Occipital lobe (tissue), 2 donors: ENCODE data around the gene COL23A1. TPM values are rescaled to one million over a fixed set of nuclear protein-coding genes. Genes with fewer than 3 reads are reported as not detected.

Source experiments
- DNase-seq: peaks from one replicate; lab custom pipeline; 2025; lab: John Stamatoyannopoulos, UW
- total RNA-seq: library from RNA; depleted of rRNA; stranded (reverse); fragments of >200 nt; gene quantifications from one replicate; pipeline ENCODE4 v1.2.3, GENCODE V29; 2014

The COL23A1 gene
- total RNA-seq, 1 donor from 2014 or later = 0.16 TPM

DNA sequence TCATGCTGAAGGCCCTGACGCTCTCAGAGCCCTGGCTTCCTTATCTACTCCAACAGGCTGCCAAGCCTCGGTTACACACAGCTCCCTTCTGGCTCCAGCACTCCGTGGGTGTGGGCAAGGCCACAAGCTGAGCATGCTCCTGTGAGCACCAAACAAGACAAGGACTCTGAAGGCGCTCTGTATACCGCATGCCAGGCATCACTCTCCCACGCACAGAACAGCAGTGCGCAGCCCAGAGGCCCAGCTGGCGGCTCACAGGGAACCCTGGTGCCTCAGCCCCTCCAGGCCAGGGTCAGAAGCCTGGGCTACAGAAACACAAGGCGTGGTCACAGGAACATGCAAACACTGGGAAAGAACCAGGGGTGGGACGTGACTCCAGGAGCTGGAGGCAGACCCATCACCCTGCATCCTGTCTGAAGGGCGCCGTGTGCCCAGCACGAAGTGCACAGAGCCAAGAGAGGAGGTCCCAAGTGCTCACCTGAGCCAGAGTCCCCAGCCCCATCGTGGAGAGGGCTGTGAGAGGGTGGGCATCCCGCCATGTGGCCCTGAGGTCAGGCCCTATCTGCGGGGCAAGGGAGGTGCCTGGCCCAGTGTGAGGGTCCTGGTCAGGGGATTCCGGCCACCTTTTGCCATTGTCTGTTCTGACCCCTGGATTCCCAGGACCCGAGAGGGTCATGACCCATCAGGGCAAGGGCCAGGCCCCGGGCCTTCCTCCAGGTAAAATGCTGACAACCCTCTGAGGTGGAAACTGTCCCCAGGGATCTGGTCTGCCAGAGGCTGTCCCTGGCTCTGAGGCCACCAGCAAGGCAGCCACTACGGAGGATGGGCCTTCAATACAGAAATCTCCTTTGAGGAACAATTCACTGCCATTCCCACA is 54.7 kb downstream of the COL23A1 start:
- DNase-seq = peak; percentile 70

DNA sequence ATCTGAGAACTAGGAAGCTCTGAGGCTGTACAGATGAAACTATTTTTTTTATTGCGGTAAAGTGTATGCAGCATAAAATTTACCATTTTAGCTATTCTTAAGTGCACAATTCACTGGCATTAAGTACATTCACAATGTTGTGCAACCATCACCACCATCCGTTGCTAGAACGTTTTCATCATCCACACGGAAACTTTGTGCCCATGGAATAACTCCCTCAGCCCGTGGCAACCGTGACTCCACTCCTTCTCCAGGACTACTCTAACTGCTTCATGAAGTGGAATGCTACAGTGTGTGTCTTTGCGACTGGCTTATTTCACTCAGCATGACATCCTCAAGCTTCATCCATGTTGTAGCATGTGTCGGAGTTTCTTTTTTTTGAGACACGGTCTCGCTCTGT is 57.1 kb downstream of the COL23A1 start:
- DNase-seq = no peak

DNA sequence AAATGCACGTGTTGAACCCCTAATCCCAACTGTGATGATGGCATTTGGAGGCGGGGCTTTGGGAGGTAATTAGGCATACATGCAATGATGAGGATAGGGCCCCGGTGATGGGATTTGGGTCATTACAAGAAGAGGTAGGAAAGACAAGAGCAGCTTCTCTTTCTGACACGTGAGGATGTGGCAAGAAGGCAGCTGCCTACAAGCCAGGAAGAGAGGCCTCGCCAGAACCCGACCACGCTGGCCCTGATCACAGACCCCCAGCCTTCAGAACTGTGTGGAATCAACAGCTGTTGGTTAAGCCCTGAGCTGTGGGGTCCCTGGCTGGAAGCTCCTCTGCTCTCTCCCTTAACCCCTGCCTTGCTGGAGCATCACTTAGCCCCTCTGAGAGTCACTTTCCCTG is 57.5 kb downstream of the COL23A1 start:
- DNase-seq = no peak

DNA sequence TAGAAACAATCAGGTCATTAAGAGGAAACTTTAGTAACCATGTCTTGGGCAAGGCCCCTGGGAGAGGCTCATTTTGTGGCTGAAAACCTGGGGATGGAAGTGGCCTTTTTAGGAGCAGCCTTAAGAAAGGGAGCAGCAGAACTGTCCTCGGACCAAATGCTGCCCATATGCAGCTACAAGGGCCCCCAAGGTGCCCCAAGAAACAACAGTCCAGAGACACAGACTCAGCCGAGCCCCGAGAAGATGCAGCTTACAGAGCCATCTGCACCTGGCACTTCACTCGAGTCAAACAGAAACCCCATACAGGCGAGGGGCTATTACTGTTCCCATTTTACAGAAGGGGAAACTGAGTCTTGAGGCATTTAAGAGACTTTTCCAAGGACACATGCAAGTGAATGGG is 58.0 kb downstream of the COL23A1 start:
- no peak for DNase-seq

DNA sequence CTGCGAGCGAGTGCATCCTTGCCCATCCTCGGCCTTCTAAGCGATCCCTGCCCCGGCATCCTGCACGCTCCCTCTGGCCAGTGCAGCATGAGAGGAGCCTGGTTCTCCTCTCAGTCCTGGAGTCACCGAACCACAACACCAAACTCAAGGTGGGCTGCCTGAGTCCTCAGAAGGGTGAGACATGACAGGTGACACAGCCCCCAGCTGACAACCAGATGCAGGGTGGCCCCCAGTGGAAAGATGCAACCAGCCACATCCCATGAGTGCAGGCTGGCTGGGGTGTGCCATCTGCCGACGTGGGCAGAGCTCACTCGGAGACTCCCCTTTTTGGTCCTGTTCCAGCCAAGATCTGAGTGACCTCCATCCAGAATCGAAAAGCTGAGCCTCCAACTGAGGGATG is 58.4 kb downstream of the COL23A1 start:
- DNase-seq = no peak

DNA sequence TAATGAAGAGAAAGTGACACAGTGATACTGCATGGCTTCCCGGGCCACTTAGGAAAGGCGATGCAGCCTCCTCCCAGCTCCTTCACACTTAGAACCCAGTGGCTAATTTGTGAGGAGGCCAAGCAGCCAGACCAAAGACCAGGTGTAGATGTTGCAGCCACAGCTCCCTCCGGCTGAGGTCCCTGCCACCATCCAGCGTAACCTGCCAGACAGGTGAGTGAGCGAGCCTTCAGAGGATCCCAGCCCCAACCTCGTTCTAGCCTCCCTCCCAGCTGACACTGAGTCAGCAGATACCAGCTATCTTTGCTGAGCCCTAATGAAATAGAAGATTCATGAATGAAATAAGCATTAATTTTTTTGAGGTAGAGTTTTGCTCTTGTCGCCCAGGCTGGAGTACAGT is 59.7 kb downstream of the COL23A1 start:
- DNase-seq = no peak

DNA sequence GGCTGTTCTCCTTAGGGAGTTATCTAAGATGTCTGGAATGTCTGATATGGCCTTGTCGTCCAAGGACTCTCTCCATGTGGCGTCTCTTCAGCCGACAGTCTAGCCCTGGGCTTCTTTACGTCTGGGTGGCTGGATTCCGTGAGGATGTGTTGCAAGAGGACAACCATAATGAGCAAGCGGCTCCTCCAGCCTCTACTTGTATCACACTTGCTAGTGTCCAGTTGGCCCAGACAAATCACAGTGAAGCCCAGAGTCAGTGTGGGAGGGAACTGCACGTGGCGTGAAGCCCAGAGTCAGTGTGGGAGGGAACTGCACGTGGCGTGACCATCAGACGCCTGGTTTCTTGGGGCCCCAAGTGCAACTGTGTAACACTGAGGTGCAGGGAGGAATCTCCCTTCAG is 61.1 kb downstream of the COL23A1 start:
- no peak for DNase-seq

DNA sequence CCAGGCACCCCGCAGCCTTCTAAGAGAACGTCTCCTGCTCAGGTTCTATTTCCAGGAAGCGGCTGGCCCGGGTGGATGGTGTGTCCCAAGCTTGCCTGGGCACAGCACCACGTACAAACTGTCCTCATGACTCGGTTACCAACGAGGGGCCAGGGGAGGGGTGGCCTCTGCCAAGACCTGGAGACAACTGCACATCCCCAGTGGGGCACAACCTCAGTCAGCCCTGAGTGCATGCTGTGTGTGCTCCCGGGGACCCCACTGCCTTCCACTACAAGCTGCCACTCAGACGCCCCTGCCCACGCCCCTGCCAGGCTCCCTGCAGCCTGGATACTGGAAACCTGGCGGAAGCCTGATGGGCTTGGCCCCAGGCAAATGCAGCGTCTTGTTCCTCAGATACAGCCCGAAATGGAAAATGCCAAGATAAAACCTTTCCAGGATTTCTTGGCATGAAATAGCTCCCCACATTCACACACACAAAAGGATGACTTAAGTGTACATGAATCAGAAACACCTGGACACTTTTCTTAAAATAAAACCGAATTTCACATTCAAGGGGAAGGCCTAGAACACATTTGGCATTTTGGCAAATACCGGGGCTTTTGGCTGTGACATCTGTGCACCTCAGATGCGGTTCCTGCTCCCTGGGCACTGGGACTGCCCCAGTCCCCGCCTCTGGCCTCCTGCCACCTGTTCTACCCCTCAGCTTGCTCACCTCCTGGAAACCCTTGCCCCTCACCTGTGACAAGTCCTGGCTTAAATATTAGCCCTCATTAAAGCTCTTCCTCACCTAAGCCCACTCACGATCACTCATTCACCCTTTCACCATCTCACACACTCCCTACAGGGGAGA is 62.5 kb downstream of the COL23A1 start:
- peak; percentile 40 for DNase-seq

- no peak for DNase-seq
Measured at GRCh38 chr5:178526773-178527457, 63.3 kb downstream of the COL23A1 start.

GRCh38 chr5:178525906-178526732 is 64.1 kb downstream of the COL23A1 start:
- DNase-seq = no peak

- no peak for DNase-seq
Measured at GRCh38 chr5:178524093-178524882, 65.9 kb downstream of the COL23A1 start.

DNA sequence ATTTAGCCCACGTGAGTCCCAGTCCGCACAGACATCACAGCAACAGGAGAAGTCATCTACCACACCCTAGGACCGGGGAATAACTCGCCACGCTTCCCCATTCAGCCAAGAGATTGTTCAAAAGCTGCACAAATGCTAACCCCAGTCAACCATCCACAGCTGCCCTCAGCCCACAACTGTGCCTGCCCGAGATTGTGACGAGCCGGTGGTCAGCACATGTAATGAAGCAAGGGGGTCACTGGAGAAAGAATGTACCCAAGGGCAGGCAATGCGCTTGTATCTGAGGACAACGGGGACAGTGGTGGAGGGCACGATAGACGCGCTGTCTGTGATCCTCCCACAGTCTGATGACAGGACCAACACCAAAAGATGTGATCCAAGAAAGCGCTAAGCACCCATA is 67.8 kb downstream of the COL23A1 start:
- DNase-seq = no peak

GRCh38 chr5:178520851-178521250 is 69.3 kb downstream of the COL23A1 start:
- DNase-seq = no peak

- no peak for DNase-seq
Measured at GRCh38 chr5:178519804-178520203, 70.4 kb downstream of the COL23A1 start.

- DNase-seq = no peak
Measured at GRCh38 chr5:178519155-178519554, 71.0 kb downstream of the COL23A1 start.

DNA sequence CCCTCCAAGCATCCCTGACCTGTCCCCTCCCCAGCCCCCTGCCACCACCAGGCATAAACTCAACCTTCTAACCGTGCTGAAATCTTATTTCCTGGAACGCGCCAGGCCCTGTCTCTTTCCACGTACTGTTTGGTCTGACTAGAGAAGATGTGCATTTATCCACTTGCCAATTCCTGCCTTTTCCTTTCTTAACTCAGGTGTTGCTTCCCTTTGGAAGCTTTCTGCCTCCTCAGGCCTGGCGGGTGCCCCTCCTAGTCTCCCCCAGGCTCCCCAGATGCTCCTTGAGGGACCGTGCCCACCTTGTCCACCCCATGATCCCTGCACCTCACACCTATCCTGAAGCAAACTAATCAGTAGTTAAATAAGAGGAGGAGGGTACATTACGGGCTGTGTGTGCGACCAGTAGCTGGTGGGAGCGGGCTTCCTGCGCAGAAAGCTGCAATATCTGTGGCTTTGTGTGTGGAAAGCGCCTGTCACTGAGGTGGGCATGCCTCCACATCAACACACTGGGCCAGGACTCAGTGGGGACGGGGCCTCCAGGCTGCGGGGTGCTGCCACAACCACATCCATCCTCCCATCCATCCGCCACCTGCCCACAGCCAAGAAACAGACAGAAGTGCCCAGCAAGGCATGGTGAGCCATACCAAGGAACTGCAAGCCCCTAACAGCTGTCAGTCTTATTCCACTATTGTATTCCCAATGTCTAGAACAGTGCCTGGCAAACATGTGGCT is 73.5 kb downstream of the COL23A1 start:
- no peak for DNase-seq

DNA sequence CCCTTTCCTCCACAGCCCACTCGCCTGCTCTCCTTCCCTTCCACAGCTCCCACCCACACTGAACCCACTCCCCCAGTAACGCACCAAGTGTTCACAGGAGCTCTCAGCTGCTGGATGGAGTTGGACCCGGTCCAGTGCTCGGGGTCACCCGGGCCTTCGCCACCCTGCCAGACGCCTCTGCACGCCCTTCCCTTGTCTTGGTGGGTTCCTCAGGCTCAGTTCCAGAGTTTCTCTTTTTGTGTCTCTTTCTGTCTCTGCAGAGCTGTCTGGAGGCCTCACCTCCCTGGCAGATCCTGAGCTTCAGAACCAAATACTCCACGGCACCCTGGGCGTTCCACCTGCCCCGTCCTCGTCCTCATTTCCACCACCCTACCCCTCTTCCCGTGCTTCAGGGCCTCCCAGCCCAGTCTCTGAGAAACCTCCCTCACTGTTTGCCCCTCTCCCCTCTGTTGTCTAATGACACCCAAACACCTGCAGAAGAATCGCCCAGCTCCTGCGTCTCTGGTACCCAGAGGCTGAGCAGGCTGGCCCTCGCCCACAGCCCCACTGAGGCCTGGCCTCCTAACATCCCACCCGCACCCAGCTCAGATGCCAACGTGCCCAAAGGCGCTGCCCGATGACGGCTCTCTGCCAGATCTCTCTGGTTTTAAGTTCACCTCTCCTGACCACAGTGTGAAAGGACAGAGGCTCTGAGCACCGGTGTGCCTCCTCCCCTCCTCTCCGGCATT is 74.3 kb downstream of the COL23A1 start:
- no peak for DNase-seq

DNA sequence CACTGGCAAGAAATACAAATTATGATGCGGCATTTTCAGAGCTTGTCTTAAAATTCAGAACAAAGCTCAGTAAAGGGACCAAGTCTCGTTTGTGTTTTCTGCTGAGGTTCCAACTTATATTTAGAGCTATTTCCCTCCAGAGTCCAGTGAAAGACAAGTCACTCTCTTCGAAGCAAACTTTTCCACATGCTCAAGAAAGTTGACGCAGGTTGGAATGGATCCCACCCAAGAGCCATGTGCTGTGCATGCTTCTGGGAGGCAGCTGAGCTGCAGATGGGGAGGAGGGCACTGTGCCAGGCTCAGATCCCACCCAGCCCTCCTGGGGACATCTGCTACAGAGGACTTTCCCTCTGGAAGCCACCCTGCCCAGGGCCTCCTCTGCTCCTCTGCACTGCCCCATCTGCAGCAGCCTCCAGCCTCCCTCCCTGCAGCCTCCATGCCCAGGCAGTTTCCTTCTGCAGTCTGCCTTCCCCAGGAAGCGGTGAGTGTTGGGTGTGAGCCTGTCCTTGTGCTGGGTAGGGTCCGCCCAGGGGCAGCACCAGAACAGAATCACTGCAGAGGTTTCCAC is 75.3 kb downstream of the COL23A1 start:
- no peak for DNase-seq

DNA sequence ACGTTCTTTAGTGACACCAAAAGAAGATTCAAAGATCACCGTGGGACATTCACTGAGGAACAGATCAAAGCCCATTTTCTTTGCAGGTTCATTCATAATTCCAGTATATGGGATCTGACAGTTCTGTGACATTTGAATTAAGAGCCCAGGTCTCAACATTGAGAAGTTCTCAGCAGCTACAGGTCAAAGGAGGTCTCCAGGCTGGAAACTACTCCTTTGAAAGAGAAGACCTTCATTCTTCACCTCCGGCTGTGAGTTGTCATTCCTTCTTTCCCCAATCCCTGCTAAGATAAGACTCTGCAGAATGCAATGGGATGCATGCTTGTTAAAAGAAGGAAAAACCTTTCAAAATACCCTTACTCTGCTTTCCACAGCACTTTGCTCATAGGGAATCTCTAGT is 79.0 kb downstream of the COL23A1 start:
- no peak for DNase-seq
